ENCODE data around the gene ESR1.
"Not testable (repeated sequence)": the region's sequence is repeated elsewhere in the genome, so short reads cannot be mapped to it uniquely, and the experiment has no call there.

Gene ESR1

GRCh38 chr6:151998784-151999183, 191.3 kb downstream of the ESR1 start:
- no peak for DNase-seq

DNA sequence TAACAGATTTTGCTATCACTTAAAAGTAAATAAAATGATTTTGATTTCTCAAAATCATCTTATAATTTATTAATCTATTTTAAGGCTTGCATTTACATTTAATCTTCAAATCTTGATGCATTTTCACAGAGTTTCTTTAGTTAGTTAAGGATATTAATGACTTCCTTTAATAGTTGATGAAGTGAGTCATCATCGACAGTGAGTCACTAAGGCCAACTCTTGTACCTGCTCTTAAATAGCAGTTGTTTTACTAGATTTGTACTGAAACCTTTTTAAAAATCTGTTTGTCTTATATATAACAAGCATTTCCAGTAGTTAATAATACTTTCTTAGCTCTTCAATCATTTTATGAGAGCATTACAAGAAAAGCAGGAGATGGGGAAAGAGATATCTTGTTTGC, 191.7 kb downstream of the ESR1 start:
- DNase-seq, result no peak

GRCh38 chr6:152001408-152001807, 193.9 kb downstream of the ESR1 start:
- DNase-seq, result no peak

DNA sequence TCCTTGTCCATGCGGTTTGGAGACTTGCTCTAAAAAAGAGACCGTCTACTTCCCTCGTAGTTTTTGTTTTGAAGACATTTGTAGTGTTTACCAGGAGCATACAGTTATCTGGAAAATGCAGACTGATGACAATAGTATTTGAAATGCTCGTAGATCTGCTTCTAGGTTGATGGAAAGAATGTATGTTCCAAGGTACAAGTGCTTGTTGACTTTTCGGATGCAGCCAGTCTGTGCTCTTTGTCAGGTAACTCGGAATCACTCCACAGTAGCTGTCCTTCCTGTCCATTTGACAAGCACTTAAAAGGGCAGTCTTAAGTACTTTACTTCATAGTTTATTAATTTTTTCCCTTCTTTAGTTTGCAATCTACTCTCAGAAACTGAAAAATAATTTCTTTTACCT, 194.8 kb downstream of the ESR1 start:
- DNase-seq, result no peak

GRCh38 chr6:152004036-152004566, 196.6 kb downstream of the ESR1 start:
- DNase-seq, result no peak

GRCh38 chr6:152004896-152005295, 197.4 kb downstream of the ESR1 start:
- no peak for DNase-seq

GRCh38 chr6:152008779-152009178, 201.3 kb downstream of the ESR1 start:
- DNase-seq, result no peak

DNA sequence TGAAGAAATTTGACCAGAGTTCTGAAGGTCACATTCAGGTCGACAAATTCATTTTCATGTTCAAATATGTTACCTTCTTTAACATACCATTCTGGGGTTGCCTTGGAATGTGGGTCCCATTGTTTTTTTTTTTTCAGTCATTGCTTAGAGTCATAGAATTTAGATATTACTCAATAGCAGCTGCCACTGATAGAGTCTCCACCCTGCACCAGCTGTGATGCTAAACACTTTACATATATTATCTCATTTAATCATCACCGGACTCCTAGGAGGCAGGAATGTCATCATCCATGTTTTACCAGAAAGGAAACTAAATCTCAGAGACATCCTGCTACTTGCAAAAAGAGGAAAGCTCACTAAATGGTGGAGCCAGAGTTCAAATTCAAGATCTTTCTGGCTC, 204.7 kb downstream of the ESR1 start:
- DNase-seq, result no peak

- DNase-seq, result no peak
These were observed 211.4 kb downstream of the ESR1 start for GRCh38 chr6:152018876-152019275.

- no peak for DNase-seq
These were observed 214.8 kb downstream of the ESR1 start for GRCh38 chr6:152022303-152022702.

DNA sequence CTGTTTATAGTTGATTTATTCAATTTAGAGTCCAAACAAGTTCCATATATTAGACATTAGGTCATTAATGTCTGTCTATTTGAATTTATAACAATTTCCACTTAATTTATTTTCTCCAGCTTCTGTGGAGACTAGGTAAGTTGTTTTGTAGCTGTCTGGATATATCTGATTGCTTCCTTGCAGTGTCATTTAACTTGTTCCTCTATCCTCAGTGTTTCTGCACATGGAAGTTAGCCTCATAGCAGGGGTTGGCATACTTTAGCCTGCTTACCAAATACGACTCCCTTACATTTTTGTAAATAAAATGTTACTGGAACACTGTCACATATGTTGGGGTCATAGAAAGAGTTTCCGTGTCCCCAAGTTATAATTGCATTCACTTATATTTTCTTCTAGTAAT, 216.1 kb downstream of the ESR1 start:
- no peak for DNase-seq

GRCh38 chr6:152026291-152026690, 218.8 kb downstream of the ESR1 start:
- no peak for DNase-seq

- not testable (repeated sequence) for DNase-seq
These were observed 219.3 kb downstream of the ESR1 start for GRCh38 chr6:152026744-152027143.

DNA sequence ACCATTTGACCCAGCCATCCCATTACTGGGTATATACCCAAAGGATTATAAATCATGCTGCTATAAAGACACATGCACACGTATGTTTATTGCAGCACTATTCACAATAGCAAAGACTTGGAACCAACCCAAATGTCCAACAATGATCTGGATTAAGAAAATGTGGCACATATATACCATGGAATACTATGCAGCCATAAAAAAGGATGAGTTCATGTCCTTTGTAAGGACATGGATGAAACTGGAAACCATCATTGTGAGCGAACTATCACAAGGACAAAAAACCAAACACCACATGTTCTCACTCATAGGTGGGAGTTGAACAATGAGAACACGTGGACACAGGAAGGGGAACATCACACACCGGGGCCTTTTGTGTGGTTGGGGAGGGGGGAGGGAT, 226.3 kb downstream of the ESR1 start:
- not testable (repeated sequence) for DNase-seq

DNA sequence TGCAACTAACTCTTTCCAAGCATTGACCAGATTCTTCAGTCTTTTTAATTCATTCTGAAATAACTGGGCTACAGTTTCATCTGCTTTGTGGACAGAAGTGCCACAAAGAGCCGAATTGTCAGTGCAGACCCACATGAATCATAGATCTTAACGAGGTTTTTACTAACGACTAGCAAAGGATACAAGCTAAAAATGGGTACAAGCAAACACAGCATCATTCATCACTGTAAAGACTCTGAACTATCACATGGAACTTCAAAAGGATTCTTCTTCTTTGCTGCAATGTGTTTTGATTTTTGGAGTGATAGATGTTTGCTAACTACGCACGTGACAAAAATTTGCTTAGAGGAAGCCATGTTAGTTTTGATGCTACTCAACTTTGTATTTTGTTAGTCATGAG, 227.1 kb downstream of the ESR1 start:
- DNase-seq, result no peak

- DNase-seq, result no peak
These were observed 238.6 kb downstream of the ESR1 start for GRCh38 chr6:152046118-152046517.

GRCh38 chr6:152048921-152049320, 241.4 kb downstream of the ESR1 start:
- DNase-seq, result no peak

DNA sequence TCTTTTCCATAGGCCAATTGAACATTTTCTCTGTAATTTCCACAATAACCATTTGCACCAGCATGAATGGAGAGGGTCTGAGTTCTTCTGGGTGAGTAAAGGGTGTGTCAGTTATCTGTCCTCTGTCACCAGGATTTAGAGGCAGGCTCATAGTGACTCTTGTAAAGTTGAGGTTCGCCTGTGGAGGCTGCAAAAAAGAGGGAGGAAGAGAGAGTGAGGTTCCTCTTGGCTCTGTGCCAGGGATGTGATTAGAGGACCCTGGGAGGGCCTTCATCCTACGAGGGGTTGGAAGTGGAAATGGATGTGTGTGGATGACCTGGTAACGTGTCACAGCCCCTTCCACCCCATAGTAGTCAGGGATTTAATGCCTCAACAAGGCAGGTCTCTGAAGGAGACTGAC, 242.0 kb downstream of the ESR1 start:
- no peak for DNase-seq

DNA sequence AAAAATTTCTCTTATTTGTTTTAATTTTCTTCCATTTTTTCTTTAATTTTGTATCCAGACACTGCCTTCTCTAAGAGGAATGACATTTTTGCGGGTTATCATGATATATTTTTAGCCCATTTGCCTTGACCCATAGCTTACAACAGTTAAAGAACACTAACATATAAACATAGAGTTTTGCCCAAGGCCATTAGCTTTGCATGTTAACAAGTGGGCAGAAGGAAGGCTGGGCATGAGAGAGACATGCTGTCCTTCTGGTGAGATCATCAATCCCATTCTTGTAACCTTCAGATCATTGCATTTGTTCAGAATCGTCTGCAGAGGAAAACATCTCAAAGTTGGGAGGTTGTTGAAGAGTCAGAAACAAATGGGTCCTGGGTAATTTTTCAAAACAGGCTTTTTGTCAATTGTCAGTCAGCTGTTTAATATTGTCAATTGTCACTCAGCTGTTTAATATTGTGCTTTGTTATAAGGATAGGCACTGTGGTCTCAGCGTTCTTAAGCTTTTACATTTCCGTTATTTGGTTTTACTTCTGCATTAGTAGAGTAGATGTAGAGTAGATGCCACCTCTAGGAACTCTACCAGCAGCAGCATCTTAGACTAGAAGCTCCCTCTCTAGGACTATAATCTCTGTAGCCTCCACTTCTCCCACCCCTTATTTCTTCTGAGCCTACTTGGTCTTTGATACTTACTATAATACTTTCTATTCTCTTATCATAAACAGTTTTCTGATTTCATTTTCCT, 243.1 kb downstream of the ESR1 start:
- no peak for DNase-seq

GRCh38 chr6:152052061-152052460, 244.6 kb downstream of the ESR1 start:
- DNase-seq, result no peak

DNA sequence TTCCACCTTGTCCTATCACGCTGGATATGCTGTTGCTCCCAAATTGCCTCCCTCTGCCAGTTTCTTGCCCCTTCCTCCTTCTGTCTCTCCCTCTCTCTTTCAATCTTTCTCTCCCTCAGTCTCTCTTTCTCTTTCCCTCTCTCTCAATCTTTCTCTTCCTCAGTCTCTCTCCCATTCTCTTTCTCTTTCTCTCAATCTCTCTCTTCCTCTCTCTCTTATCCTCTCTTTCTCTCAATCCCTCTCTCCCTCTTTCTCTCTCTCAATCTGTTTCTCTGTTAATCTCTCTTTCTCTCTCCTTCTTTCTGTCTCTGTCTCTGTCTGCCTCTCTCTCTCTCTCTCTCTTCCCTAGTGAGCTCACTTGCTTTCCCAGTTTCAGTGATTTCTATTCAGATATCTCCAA, 245.8 kb downstream of the ESR1 start:
- no peak for DNase-seq

GRCh38 chr6:152054441-152054840, 247.0 kb downstream of the ESR1 start:
- no peak for DNase-seq

- DNase-seq, result no peak
These were observed 248.0 kb downstream of the ESR1 start for GRCh38 chr6:152055517-152055916.

DNA sequence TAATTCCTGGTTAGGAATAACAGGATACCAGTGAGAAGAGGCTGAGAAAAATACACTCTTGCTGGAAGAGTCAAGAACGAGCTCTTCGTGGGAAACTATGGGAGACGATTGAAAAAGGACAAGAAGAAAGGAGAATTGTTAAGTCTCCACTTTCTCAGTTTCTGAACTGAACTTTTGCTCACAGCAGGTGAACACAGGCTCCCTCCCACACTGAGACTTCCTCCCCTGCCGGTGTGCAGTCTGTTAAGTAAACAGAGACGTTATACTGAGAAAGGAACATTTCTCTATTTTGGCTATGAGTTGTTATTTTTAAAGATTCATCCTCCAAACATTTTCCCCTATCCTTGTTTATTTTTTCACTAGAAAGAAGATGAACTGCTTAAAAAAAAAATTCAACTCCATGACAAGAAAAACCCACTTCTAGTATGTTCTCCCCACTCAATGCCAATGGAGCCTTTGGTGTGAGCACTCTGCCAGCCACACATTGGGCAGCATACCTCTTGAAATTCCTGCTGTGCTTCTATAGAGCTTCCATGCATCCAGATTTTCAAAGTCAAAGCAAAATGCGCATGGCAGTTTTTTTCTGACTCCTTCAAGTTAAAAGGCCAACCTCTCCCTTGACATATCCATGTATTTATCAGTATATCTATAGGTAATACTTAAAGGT, 250.5 kb downstream of the ESR1 start:
- DNase-seq, result no peak

DNA sequence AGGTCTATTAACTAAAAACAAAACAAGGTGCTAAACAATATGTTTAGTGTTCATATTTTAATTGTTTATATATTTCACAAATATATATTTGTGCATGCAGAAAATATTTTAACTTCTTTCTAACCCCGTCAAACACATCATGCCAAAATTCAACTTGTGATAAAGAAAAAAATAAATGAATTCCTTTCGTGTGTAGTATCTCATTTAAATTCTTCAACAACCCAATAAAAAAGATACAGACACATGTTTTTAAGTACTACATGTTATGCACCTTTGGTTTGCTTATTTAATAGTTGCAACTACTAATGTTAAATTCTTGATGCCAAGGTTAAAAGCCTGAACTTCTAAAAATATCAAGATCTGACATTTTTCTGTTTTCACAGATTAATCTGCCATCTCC, 252.4 kb downstream of the ESR1 start:
- no peak for DNase-seq
